Type B pancreatic cell (in vitro differentiated cells): ENCODE measurements around the gene ALX3. TPM values are rescaled to one million over a fixed set of nuclear protein-coding genes. Genes with fewer than 3 reads are reported as not detected.

Source experiments
- DNase-seq: peaks from one replicate; pipeline ENCODE4 v3.0.0; 2021; ENCODE audit warnings: mixed read lengths; ENCODE audit not compliant: unreplicated experiment; ENCODE audit errors: extremely low spot score
- H3K27ac Mint-ChIP-seq: 2 replicates; pipeline ENCODE4 v1.8.0; 2021; ENCODE audit warnings: mild to moderate bottlenecking, mixed read lengths
- H3K27me3 Mint-ChIP-seq: 2 replicates; pipeline ENCODE4 v1.8.0; 2021; ENCODE audit warnings: mixed read lengths
- H3K36me3 Mint-ChIP-seq: 2 replicates; pipeline ENCODE4 v1.8.0; 2021; ENCODE audit warnings: mixed read lengths
- H3K4me1 Mint-ChIP-seq: one replicate; pipeline ENCODE4 v1.8.0; 2021; ENCODE audit warnings: mixed read lengths; ENCODE audit not compliant: unreplicated experiment
- H3K4me3 Mint-ChIP-seq: 2 replicates; pipeline ENCODE4 v1.8.0; 2021; ENCODE audit warnings: mild to moderate bottlenecking, mixed read lengths
- H3K9me3 Mint-ChIP-seq: 2 replicates; pipeline ENCODE4 v1.8.0; 2021; ENCODE audit warnings: mixed read lengths
- total RNA-seq: library from RNA; stranded (reverse); gene quantifications from 2 replicates; pipeline ENCODE4 v1.2.1, GENCODE V29; 2021; ENCODE audit warnings: low replicate concordance
- TF ChIP-seq, protein P1 (sequence below): fragments of 200-600 bp; sonication (generic); conservative IDR thresholded peaks from 2 replicates; pipeline ENCODE4 v1.5.0; 2021; ENCODE audit warnings: antibody characterized with exemption, mild to moderate bottlenecking

Gene ALX3
- total RNA-seq, 1 donor from 2014 or later: 19.8 TPM

DNA sequence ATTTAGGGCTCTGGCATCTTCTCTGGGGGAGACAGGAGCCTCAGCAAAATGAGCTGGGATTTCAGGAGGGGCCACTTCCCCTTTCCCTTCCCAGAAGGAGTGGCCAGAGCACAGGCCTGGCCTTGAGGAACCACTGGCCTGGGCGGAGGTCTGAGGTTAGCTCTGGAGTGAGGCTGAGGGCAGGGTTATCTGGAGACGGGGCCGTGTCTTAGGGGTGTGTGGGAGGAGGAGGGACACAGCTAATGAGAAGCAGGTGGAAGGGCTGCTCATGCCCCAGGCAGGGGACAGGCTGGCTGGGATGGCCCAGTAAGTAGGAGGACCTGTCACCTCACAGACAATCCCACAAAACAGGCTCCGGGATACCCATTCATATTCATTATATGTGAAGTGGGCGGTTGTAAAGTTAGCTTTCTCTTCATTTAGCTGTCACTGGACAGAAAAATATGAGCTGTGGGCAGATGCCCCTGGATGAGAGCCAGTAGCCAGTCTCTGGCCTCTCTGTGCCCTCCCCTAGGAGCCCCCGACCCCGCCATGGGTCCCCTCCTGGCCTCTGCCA is 12.4 kb downstream of the ALX3 start:
- Mint-ChIP-seq H3K27me3 (no peaks in the 10 kb centered on the region), H3K4me1 (peaks cover 52% of the 10 kb centered on the region), H3K9me3 (no peaks in the 10 kb centered on the region), H3K27ac (peak overlapping the region; percentile 35), H3K4me3 (peak overlapping the region; percentile 42), H3K36me3 (peaks cover 34% of the 10 kb centered on the region)
- DNase-seq: no peak
- TF ChIP-seq, protein P1, sequence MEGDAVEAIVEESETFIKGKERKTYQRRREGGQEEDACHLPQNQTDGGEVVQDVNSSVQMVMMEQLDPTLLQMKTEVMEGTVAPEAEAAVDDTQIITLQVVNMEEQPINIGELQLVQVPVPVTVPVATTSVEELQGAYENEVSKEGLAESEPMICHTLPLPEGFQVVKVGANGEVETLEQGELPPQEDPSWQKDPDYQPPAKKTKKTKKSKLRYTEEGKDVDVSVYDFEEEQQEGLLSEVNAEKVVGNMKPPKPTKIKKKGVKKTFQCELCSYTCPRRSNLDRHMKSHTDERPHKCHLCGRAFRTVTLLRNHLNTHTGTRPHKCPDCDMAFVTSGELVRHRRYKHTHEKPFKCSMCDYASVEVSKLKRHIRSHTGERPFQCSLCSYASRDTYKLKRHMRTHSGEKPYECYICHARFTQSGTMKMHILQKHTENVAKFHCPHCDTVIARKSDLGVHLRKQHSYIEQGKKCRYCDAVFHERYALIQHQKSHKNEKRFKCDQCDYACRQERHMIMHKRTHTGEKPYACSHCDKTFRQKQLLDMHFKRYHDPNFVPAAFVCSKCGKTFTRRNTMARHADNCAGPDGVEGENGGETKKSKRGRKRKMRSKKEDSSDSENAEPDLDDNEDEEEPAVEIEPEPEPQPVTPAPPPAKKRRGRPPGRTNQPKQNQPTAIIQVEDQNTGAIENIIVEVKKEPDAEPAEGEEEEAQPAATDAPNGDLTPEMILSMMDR: no peak

DNA sequence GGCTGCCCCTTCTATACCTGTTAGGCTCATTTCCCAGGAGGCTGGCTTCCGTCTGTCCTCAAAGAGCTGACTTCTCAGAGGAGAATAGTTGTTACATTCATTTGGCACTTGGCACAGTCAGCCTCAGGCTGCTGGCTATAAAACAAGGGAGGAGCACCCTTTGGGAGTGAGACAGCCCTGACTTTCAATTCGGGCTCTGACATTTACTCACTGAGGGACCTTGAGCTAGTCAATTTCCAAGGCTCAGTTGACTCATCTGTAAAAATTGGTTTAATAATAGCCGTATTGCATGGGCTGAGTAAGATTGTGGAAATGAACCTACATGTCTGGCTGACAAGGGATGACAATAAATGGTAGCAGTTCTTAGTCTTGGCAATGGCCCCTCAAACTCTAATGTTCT is 13.7 kb downstream of the ALX3 start:
- H3K27ac Mint-ChIP-seq: no peak overlapping the region
- H3K4me1 Mint-ChIP-seq: peaks cover 47% of the 10 kb centered on the region
- no peak overlapping the region for H3K4me3 Mint-ChIP-seq
- no peaks in the 10 kb centered on the region for H3K27me3 Mint-ChIP-seq
- TF ChIP-seq, protein P1: no peak
- H3K9me3 Mint-ChIP-seq: no peaks in the 10 kb centered on the region
- DNase-seq: no peak
- peaks cover 43% of the 10 kb centered on the region for H3K36me3 Mint-ChIP-seq

DNA sequence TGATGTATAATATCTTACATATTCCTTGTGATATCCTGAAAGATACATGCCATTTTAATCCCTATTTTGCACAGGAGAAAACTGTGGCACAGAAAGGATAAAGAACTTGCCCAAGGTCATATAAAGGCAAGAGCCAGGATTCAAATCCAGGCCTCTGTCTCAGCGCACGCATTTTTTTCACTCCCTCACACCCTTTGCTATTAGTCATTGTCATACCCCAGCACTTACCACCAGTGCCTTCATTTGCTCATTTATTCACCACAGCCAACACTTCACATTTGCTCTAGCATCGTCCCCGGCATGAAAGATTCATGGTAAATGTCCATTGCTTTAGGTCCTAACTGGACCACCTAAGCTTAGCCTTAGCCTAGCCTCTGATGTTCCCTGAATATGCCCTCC is 14.2 kb downstream of the ALX3 start:
- Mint-ChIP-seq H3K36me3 (peaks cover 43% of the 10 kb centered on the region), H3K27ac (no peak overlapping the region), H3K4me3 (no peak overlapping the region), H3K27me3 (no peaks in the 10 kb centered on the region), H3K4me1 (peaks cover 46% of the 10 kb centered on the region), H3K9me3 (no peaks in the 10 kb centered on the region)
- TF ChIP-seq, protein P1: no peak
- DNase-seq: no peak

DNA sequence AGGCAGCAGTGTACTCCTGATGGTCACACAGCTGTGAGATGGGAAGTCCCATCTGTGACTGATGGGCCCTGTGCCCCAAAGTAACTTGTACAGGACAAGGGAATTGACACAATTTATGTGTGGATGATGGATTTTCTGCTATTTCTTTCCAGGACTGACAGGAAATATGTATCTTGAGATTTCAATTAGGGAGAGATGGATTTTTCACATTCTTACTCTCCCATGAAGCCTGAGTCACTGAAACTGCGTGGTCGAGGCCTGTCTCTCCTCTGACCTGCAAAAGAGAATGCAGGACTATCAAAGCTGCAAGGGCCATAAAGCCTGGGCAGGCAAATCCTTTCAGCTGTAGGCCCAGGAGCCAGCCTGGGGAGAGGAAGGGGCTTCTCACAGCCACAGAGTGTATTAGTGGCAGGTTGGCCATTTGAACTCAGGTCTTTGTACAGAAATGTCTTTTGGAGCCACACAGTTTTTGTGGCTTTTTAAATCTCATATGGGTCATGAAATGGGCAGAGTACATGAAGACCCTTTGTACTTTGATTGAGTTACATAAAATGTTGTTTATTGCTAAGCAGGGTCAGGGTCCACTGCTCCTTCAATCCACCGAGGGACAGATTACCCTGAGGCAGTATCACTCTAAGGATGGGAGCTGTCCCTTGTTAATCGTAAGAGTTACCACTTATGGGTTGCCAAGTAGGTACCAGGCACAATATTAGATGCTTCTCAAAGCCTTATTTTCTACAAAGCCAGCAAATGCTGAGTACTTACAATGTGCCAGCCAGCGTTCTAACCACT is 14.8 kb downstream of the ALX3 start:
- DNase-seq: no peak
- H3K27ac Mint-ChIP-seq: peak overlapping the region; percentile 43
- peaks cover 46% of the 10 kb centered on the region for H3K4me1 Mint-ChIP-seq
- no peaks in the 10 kb centered on the region for H3K9me3 Mint-ChIP-seq
- TF ChIP-seq, protein P1: no peak
- no peak overlapping the region for H3K4me3 Mint-ChIP-seq
- H3K36me3 Mint-ChIP-seq: peaks cover 40% of the 10 kb centered on the region
- no peaks in the 10 kb centered on the region for H3K27me3 Mint-ChIP-seq

DNA sequence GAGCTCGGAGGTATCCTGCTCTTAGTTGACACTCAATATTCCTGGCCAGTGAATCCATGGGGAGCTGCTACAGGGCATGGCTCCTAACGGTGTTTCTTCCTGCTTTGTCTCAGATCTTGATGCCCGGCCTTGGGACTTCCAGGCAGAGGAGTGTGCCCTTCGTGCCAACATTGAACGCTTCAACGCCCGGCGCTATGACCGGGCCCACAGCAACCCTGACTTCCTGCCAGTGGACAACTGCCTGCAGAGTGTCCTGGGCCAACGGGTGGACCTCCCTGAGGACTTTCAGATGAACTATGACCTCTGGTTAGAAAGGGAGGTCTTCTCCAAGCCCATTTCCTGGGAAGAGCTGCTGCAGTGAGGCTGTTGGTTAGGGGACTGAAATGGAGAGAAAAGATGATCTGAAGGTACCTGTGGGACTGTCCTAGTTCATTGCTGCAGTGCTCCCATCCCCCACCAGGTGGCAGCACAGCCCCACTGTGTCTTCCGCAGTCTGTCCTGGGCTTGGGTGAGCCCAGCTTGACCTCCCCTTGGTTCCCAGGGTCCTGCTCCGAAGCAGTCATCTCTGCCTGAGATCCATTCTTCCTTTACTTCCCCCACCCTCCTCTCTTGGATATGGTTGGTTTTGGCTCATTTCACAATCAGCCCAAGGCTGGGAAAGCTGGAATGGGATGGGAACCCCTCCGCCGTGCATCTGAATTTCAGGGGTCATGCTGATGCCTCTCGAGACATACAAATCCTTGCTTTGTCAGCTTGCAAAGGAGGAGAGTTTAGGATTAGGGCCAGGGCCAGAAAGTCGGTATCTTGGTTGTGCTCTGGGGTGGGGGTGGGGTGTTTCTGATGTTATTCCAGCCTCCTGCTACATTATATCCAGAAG is 16.7 kb downstream of the ALX3 start:
- Mint-ChIP-seq H3K4me3 (no peak overlapping the region), H3K36me3 (peaks cover 31% of the 10 kb centered on the region), H3K27me3 (no peaks in the 10 kb centered on the region), H3K4me1 (peaks cover 35% of the 10 kb centered on the region), H3K27ac (no peak overlapping the region), H3K9me3 (no peaks in the 10 kb centered on the region)
- TF ChIP-seq, protein P1: peak; percentile 98
- DNase-seq: no peak
